GM19025 (cell line): ENCODE results near the gene TTBK1.

ENCODE experiments used
- ATAC-seq: cut with Tn5 transposase; IDR thresholded peaks from one replicate; pipeline ENCODE4 v1.9.1; 2021; ENCODE audit warnings: mild to moderate bottlenecking, low read depth, moderate library complexity; ENCODE audit not compliant: unreplicated experiment

The TTBK1 gene

GRCh38 chr6:43222418-43223059 is 20.7 kb upstream of the TTBK1 start:
- no peak for ATAC-seq

- no peak for ATAC-seq
Observed at GRCh38 chr6:43223175-43223574, 20.1 kb upstream of the TTBK1 start.

- no peak for ATAC-seq
Observed at GRCh38 chr6:43226192-43226851, 17.0 kb upstream of the TTBK1 start.

GRCh38 chr6:43228951-43229802 is 14.1 kb upstream of the TTBK1 start, which contains the start of gene DNPH1:
DNPH1 (minus strand) TSS chr6:43229481; CDS start chr6:43229456, 25 bp downstream.
- ATAC-seq: peak; percentile 74

- no peak for ATAC-seq
Observed at GRCh38 chr6:43229803-43230620, 13.3 kb upstream of the TTBK1 start.

GRCh38 chr6:43231053-43231452 is 12.2 kb upstream of the TTBK1 start:
- no peak for ATAC-seq

- ATAC-seq: no peak
Observed at GRCh38 chr6:43231735-43232450, 11.4 kb upstream of the TTBK1 start.

- ATAC-seq: no peak
Observed at GRCh38 chr6:43235841-43236240, 7.4 kb upstream of the TTBK1 start.

- ATAC-seq: no peak
Observed at GRCh38 chr6:43239054-43239453, 4.2 kb upstream of the TTBK1 start.

- ATAC-seq: no peak
Observed at GRCh38 chr6:43240950-43241349, 2.3 kb upstream of the TTBK1 start.

- ATAC-seq: no peak
Observed at GRCh38 chr6:43241446-43241845, 1.8 kb upstream of the TTBK1 start.

GRCh38 chr6:43243664-43244321 is 512 bp downstream of the TTBK1 start:
- no peak for ATAC-seq

- ATAC-seq: peak; percentile 23
Observed at GRCh38 chr6:43246301-43247113, 3.2 kb downstream of the TTBK1 start.

GRCh38 chr6:43247114-43247999 is 4.1 kb downstream of the TTBK1 start:
- ATAC-seq: peak; percentile 88

- ATAC-seq: no peak
Observed at GRCh38 chr6:43248101-43248500, 4.8 kb downstream of the TTBK1 start.

- ATAC-seq: no peak
Observed at GRCh38 chr6:43248791-43249190, 5.5 kb downstream of the TTBK1 start.

- no peak for ATAC-seq
Observed at GRCh38 chr6:43250992-43251373, 7.7 kb downstream of the TTBK1 start.

- no peak for ATAC-seq
Observed at GRCh38 chr6:43253401-43253800, 10.1 kb downstream of the TTBK1 start.
